GM15510 (cell line): ENCODE results near the gene KCNA10.

Source experiments
- POLR2A ChIP-seq: IDR thresholded peaks from 3 replicates; pipeline ENCODE4 v1.6.1; 2011; ENCODE audit warnings: borderline replicate concordance; ENCODE audit not compliant: insufficient read length; ENCODE audit errors: extremely low read depth

The KCNA10 gene

GRCh38 chr1:110477445-110477957 is 41.5 kb downstream of the KCNA10 start:
- no peak for TF ChIP-seq POLR2A

GRCh38 chr1:110477041-110477440 is 41.9 kb downstream of the KCNA10 start:
- no peak for TF ChIP-seq POLR2A

GRCh38 chr1:110476028-110476765 is 42.8 kb downstream of the KCNA10 start:
- no peak for TF ChIP-seq POLR2A

GRCh38 chr1:110475362-110476027 is 43.5 kb downstream of the KCNA10 start:
- no peak for TF ChIP-seq POLR2A

- no peak for TF ChIP-seq POLR2A
Measured at GRCh38 chr1:110474444-110474843, 44.5 kb downstream of the KCNA10 start.

GRCh38 chr1:110472546-110472945 is 46.4 kb downstream of the KCNA10 start:
- no peak for TF ChIP-seq POLR2A

GRCh38 chr1:110471131-110471530 is 47.8 kb downstream of the KCNA10 start:
- TF ChIP-seq POLR2A = no peak
